K562 (cell line): ENCODE measurements around the gene IL1RL2. TPM values are rescaled to one million over a fixed set of nuclear protein-coding genes. Genes with fewer than 3 reads are reported as not detected.
A peak's percentile ranks its signal among the peaks of the same experiment; 100 is the strongest.

Source experiments
- ATAC-seq: fragments of 200-7000 bp; cut with Tn5 transposase; 3 replicates; pipeline ENCODE4 v1.9.1; 2020; ENCODE audit warnings: moderate library complexity
- BruUV-seq: library from RNA; stranded (reverse); fragments of 400-500 nt; replicated peaks from 2 replicates; lab custom pipeline; 2021; lab: Mats Ljungman, UMichigan
- CTCF ChIA-PET: fragments of 300-600 bp; formaldehyde crosslinking; extraction: SDS; loops from one replicate; lab custom pipeline; 2021; ENCODE audit warnings: low intra/inter-chr PET ratio; lab: Yijun Ruan, JAX
- POLR2A ChIA-PET: fragments of 300-600, 350-650 bp; sonication (Branson Sonifier 250); formaldehyde crosslinking; extraction: SDS; loops from one replicate; lab custom pipeline; 2021; ENCODE audit warnings: antibody characterized with exemption, inconsistent platforms; lab: Yijun Ruan, JAX
- DNase-seq, 4 experiments: peaks; one replicate each; pipeline versions ENCODE4 v3.0.0 to v3.0.0-alpha.2; 2011 to 2018; ENCODE audit warnings: low spot score in 3 of 4, mixed read lengths in 3 of 4; ENCODE audit errors: extremely low read depth in 1 of 4
- FAIRE-seq: peaks from 2 replicates; lab custom pipeline; 2011; peaks lifted over from hg19 to GRCh38; lab: Jason Lieb, UNC
- H2AFZ ChIP-seq: 2 replicates; pipeline ENCODE4 v1.6.0; 2011; ENCODE audit warnings: low read depth, low read length, control low read depth, inconsistent platforms
- H3K27ac ChIP-seq: fragments of 200-600 bp; 3 replicates; pipeline ENCODE4 v1.8.0; 2011; ENCODE audit warnings: low read depth, mild to moderate bottlenecking, control low read depth, inconsistent platforms, low read length, moderate library complexity, mixed read lengths; ENCODE audit errors: extremely low read depth
- H3K27me3 ChIP-seq, 2 experiments: fragments of 300-600 bp in 1 of 2; 2 replicates in 1 of 2; 3 replicates in 1 of 2; pipeline versions ENCODE4 v1.6.0 to v1.8.0; 2011; ENCODE audit warnings: inconsistent platforms in 2 of 2, low read length in 2 of 2, mild to moderate bottlenecking in 1 of 2, mixed read lengths in 1 of 2, moderate library complexity in 1 of 2; ENCODE audit not compliant: control insufficient read depth in 2 of 2, insufficient read depth in 2 of 2
- H3K36me3 ChIP-seq: fragments of 300-600 bp; 3 replicates; pipeline ENCODE4 v1.8.0; 2011; ENCODE audit warnings: mild to moderate bottlenecking, low read length, inconsistent platforms; ENCODE audit not compliant: control insufficient read depth, insufficient read depth
- H3K4me1 ChIP-seq, 2 experiments: fragments of 200-600 bp in 1 of 2; replicated peaks in 1 of 2; 2 replicates in 1 of 2; 3 replicates in 1 of 2; pipeline versions ENCODE4 v1.5.1 to v1.8.0; 2011; ENCODE audit warnings: inconsistent platforms in 2 of 2, low read length in 2 of 2, mild to moderate bottlenecking in 1 of 2, mixed read lengths in 1 of 2, moderate library complexity in 1 of 2; ENCODE audit not compliant: control insufficient read depth in 2 of 2, insufficient read depth in 2 of 2
- H3K4me2 ChIP-seq: 2 replicates; pipeline ENCODE4 v1.6.1; 2011; ENCODE audit warnings: low read length, control low read depth, inconsistent platforms, mixed read lengths; ENCODE audit not compliant: insufficient read depth
- H3K4me3 ChIP-seq: fragments of 200-600 bp; sonication (generic), shearing (Covaris generic); 2 replicates; pipeline ENCODE4 v1.5.1; 2016; ENCODE audit warnings: control low read depth, inconsistent platforms
- H3K79me2 ChIP-seq: fragments of 200-600 bp; 3 replicates; pipeline ENCODE4 v1.8.0; 2011; ENCODE audit warnings: low read length, inconsistent platforms; ENCODE audit not compliant: control insufficient read depth, insufficient read depth
- H3K9ac ChIP-seq, 2 experiments: 2 replicates each; pipeline versions ENCODE4 v1.6.0 to v1.6.1; 2011; ENCODE audit warnings: low read depth in 2 of 2, low read length in 2 of 2, control low read depth in 1 of 2, inconsistent platforms in 1 of 2, mild to moderate bottlenecking in 1 of 2, mixed read lengths in 1 of 2; ENCODE audit not compliant: insufficient read depth in 1 of 2
- H3K9me1 ChIP-seq: one replicate; pipeline ENCODE4 v1.6.0; 2011; ENCODE audit warnings: inconsistent platforms, mild to moderate bottlenecking, low read length, moderate library complexity; ENCODE audit not compliant: control insufficient read depth, insufficient read depth
- H3K9me3 ChIP-seq: replicated peaks from 2 replicates; pipeline ENCODE4 v1.5.1; 2011; ENCODE audit warnings: low read depth, low read length, inconsistent platforms; ENCODE audit not compliant: control insufficient read depth, insufficient read depth
- H4K20me1 ChIP-seq: replicated peaks from 2 replicates; pipeline ENCODE4 v1.6.1; 2011; ENCODE audit warnings: low read length, inconsistent platforms, mixed read lengths; ENCODE audit not compliant: control insufficient read depth, insufficient read depth
- CHD1 ChIP-seq: fragments of 200-600 bp; sonication (generic); IDR thresholded peaks from one replicate; pipeline ENCODE4 v1.6.1; 2012; ENCODE audit warnings: mild to moderate bottlenecking, moderate library complexity, low read length, inconsistent platforms
- E4F1 ChIP-seq: fragments of 250-450 bp; sonication (Bioruptor Pico); IDR thresholded peaks from 2 replicates; pipeline ENCODE4 v1.5.0; 2021; ENCODE audit warnings: mild to moderate bottlenecking, borderline replicate concordance
- GABPA ChIP-seq: fragments of 200-800 bp; sonication (Bioruptor generic); conservative IDR thresholded peaks from 2 replicates; pipeline ENCODE4 v1.6.1; 2016; ENCODE audit warnings: low read depth, missing genetic modification characterization, missing compliant biosample characterization
- KDM1A ChIP-seq, 2 experiments: fragments of 450-650 bp; IDR thresholded peaks; 2 replicates each; pipeline ENCODE4 v1.6.1; 2016; ENCODE audit warnings: mild to moderate bottlenecking in 2 of 2
- NR2C1 ChIP-seq, 2 experiments: fragments of 450-650 bp; IDR thresholded peaks; 2 replicates each; pipeline ENCODE4 v1.6.1; 2017; ENCODE audit warnings: mild to moderate bottlenecking in 2 of 2, antibody characterized with exemption in 1 of 2, inconsistent platforms in 1 of 2, missing compliant biosample characterization in 1 of 2, missing genetic modification characterization in 1 of 2
- NR2C2 ChIP-seq, 2 experiments: fragments of 200-800 bp in 1 of 2; sonication (Bioruptor generic) in 1 of 2; sonication (generic) in 1 of 2; formaldehyde crosslinking in 1 of 2; IDR thresholded peaks; 2 replicates each; pipeline versions ENCODE4 v1.6.1 to v1.8.0; 2016 to 2022; ENCODE audit warnings: mild to moderate bottlenecking in 1 of 2, missing compliant biosample characterization in 1 of 2, missing genetic modification characterization in 1 of 2, missing genetic modification reagents in 1 of 2
- TCF7 ChIP-seq: sonication (generic); IDR thresholded peaks from 2 replicates; pipeline ENCODE4 v1.6.1; 2016; ENCODE audit warnings: antibody characterized with exemption, borderline replicate concordance
- WGBS: fragments of 100-300 bp; shearing (Covaris generic); methylation state at CpG from one replicate; pipeline ENCODE4 v1.1.6; 2016; ENCODE audit warnings: low coverage, mixed read lengths; ENCODE audit not compliant: insufficient coverage; ENCODE audit errors: missing lambda C conversion rate; 5-methylcytosine and 5-hydroxymethylcytosine counted together
- in situ Hi-C: fragments of 300-500 bp; cut with MboI; formaldehyde crosslinking; loops from 4 replicates; pipeline ENCODE4 v1.15.0; 2018; ENCODE audit warnings: inconsistent platforms, mixed read lengths
- intact Hi-C: fragments of 100-400 bp; cut with micrococcal nuclease; formaldehyde crosslinking; loops from 2 replicates; pipeline ENCODE4 v1.14.2; 2022
- polyA plus RNA-seq, 8 experiments: library from polyadenylated mRNA; depleted of rRNA in 4 of 8; stranded (reverse) in 5 of 8; unstranded in 3 of 8; fragments of >200 nt; fragmentation: Nextera tagmentation in 2 of 8; fragmentation: Illumina TruSeq in 1 of 8; extraction: Ambion mirVana in 2 of 8; extraction: Trizol in 1 of 8; gene quantifications; 2 replicates each; pipeline versions ENCODE4 v1.2.1 to v1.2.3, GENCODE V29; 2011 to 2014; ENCODE audit warnings: inconsistent platforms in 1 of 8, missing spikeins in 1 of 8
- total RNA-seq, 7 experiments: library from RNA; depleted of rRNA in 6 of 7; stranded (reverse); fragments of >200 nt in 6 of 7; fragmentation: Illumina TruSeq in 2 of 7; extraction: Trizol in 2 of 7; gene quantifications; 2 replicates each; pipeline versions ENCODE4 v1.2.1 to v1.2.3, GENCODE V29; 2011 to 2021; ENCODE audit warnings: low replicate concordance in 1 of 7
- TF ChIP-seq, protein P1 (sequence below), 2 experiments: fragments of 450-650 bp in 1 of 2; sonication (generic) in 1 of 2; formaldehyde crosslinking in 1 of 2; IDR thresholded peaks; 2 replicates each; pipeline versions ENCODE4 v1.7.1 to v1.9.0; 2016 to 2022; ENCODE audit warnings: inconsistent platforms in 1 of 2, mild to moderate bottlenecking in 1 of 2, missing genetic modification reagents in 1 of 2

IL1RL2 gene
- total and polyA plus RNA-seq, 9 of the 15 experiments (the other 6 are each of a cell fraction or from before 2014, with no cell fraction given): not detected

DNA sequence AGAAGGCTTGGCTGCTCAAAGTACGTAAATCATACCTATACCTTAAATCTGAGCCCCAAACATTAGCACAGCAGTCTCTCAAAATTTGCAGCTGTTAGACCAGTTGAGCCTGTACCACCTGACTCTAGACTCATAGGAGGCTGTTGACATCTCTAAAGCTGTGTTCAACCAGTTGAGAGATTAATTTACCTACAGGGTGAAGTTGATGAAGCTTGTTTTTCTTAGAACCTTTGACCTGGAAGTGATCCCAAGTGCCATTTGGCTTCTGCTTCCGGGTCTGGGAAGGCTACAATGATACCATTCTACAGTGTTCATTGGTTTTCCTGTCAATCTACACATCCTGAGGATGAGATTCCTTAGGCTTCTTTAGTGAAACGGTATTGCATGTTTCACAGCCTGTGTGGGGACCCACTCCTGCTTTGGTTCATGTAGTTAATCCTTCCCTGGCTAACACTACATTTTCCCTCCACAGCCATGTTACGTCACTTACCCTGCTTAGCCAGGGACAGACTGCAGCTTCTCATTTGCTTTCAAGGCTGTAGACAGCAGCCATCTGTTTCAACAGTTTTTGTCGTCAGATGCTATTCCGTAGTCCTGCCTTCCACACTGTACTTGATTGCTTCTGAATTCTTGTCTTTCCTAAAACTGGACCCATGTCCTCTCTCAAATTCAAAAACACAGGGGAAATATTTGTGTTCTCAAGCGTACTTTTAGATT lies 4.7 kb upstream of the IL1RL2 start:
- Histone ChIP-seq H3K79me2 (no peaks in the 10 kb centered on the region), H3K4me1 (no peaks in the 10 kb centered on the region), H3K4me3 (no peak overlapping the region), H3K9me3 (no peaks in the 10 kb centered on the region), H3K9me1 (no peaks in the 10 kb centered on the region), H3K4me2 (no peak overlapping the region), H2AFZ (peak overlapping the region; percentile 19; the same call in 1 of the 2 replicates), H3K36me3 (no peaks in the 10 kb centered on the region), H3K27me3 (no peaks in the 10 kb centered on the region), H3K27ac (no peak overlapping the region), H3K9ac (no peak overlapping the region), H4K20me1 (no peaks in the 10 kb centered on the region)
- ATAC-seq: no peak
- intact Hi-C loops (no loop called here), in situ Hi-C loops (no loop called here)
- no peak for FAIRE-seq
- no TSS peak for BruUV-seq
- 37% methylated on average over 7 of the region's 7 CpGs for WGBS
- POLR2A ChIA-PET: interaction anchor here (0.6 to 1.2 kb wide), 2 partner anchors 15 to 223 kb away, joined by 3 to 5 read pairs; no protein-coding TSS in a partner anchor
- DNase-seq: no peak
- CTCF ChIA-PET: no interaction called here
- TF ChIP-seq KDM1A (IDR thresholded peaks at IDR 0.05) (no peak), E4F1 (no peak), NR2C1 (IDR thresholded peaks at IDR 0.05) (peak; percentile 93), NR2C1 (tag; IDR thresholded peaks at IDR 0.05) (peak; percentile 95), TCF7 (no peak), GABPA (tag) (peak; percentile 54), CHD1 (no peak), NR2C2 (CRISPR knock-in tag; IDR thresholded peaks at IDR 0.05) (peak; percentile 84; the same call in 1 of the 2 replicates), NR2C2 (tag; IDR thresholded peaks at IDR 0.05) (peak; percentile 94)
- TF ChIP-seq, protein P1, sequence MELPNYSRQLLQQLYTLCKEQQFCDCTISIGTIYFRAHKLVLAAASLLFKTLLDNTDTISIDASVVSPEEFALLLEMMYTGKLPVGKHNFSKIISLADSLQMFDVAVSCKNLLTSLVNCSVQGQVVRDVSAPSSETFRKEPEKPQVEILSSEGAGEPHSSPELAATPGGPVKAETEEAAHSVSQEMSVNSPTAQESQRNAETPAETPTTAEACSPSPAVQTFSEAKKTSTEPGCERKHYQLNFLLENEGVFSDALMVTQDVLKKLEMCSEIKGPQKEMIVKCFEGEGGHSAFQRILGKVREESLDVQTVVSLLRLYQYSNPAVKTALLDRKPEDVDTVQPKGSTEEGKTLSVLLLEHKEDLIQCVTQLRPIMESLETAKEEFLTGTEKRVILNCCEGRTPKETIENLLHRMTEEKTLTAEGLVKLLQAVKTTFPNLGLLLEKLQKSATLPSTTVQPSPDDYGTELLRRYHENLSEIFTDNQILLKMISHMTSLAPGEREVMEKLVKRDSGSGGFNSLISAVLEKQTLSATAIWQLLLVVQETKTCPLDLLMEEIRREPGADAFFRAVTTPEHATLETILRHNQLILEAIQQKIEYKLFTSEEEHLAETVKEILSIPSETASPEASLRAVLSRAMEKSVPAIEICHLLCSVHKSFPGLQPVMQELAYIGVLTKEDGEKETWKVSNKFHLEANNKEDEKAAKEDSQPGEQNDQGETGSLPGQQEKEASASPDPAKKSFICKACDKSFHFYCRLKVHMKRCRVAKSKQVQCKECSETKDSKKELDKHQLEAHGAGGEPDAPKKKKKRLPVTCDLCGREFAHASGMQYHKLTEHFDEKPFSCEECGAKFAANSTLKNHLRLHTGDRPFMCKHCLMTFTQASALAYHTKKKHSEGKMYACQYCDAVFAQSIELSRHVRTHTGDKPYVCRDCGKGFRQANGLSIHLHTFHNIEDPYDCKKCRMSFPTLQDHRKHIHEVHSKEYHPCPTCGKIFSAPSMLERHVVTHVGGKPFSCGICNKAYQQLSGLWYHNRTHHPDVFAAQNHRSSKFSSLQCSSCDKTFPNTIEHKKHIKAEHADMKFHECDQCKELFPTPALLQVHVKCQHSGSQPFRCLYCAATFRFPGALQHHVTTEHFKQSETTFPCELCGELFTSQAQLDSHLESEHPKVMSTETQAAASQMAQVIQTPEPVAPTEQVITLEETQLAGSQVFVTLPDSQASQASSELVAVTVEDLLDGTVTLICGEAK (IDR thresholded peaks at IDR 0.05): peak; percentile 76
- TF ChIP-seq, protein P1 (CRISPR knock-in tag; IDR thresholded peaks at IDR 0.05): no peak
